Activated naive CD8-positive, alpha-beta T cell (primary cell): ENCODE measurements around the gene SASH1.

ENCODE experiments used
- H3K27ac Mint-ChIP-seq: one replicate; pipeline ENCODE4 v1.8.0; 2021; ENCODE audit warnings: mixed read lengths
- H3K27me3 Mint-ChIP-seq: one replicate; pipeline ENCODE4 v1.8.0; 2021; ENCODE audit warnings: mixed read lengths
- H3K36me3 Mint-ChIP-seq: one replicate; pipeline ENCODE4 v1.8.0; 2021; ENCODE audit warnings: mixed read lengths
- H3K4me1 Mint-ChIP-seq: one replicate; pipeline ENCODE4 v1.8.0; 2021; ENCODE audit warnings: low read depth, mixed read lengths
- H3K4me3 Mint-ChIP-seq: one replicate; pipeline ENCODE4 v1.8.0; 2021; ENCODE audit warnings: mild to moderate bottlenecking, mixed read lengths
- H3K9me3 Mint-ChIP-seq: one replicate; pipeline ENCODE4 v1.8.0; 2021; ENCODE audit warnings: low read depth, mixed read lengths

Gene SASH1

DNA sequence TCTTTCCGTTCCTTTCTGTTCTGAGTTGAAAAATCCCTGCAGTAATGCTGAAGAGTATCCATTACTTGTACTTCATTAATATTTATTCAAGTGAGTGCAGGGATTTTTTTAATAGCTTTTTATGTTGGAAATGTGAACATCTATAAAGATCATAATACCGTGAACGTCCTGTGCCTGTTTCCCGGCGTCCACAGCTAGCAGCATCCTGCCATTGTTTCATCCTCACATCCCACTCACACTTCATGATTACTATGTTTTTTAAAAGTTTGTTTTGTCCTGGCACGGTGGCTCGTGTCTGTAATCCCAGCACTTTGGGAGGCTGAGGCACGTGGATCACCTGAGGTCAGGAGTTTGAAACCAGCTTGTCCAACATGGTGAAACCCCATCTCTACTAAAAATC is 54.3 kb downstream of the SASH1 start:
- Mint-ChIP-seq H3K4me3 (no peak overlapping the region), H3K27ac (no peak overlapping the region), H3K9me3 (no peaks in the 10 kb centered on the region), H3K4me1 (no peaks in the 10 kb centered on the region), H3K36me3 (no peaks in the 10 kb centered on the region), H3K27me3 (peaks cover 4% of the 10 kb centered on the region)

DNA sequence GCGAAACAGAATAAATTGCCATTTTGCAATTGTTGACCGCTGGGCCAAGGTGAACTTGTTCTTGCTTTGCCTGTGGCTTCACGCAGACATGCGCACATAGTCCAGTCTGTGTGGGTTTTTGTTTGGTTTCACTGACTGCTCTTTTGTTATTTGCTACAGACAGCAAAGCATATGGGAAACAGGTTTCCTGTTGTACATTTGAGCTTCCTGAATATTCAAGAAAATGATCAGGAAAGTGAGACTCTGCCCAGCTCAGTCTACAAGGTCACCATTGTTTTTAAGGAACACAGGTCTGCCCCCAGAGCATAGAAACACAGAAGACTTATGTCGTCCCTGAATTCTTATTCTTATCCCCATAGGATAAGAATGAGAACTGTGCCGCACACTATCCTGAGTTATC is 55.6 kb downstream of the SASH1 start:
- Mint-ChIP-seq H3K27me3 (peaks cover 4% of the 10 kb centered on the region), H3K9me3 (no peaks in the 10 kb centered on the region), H3K4me1 (no peaks in the 10 kb centered on the region), H3K4me3 (no peak overlapping the region), H3K27ac (no peak overlapping the region), H3K36me3 (no peaks in the 10 kb centered on the region)

DNA sequence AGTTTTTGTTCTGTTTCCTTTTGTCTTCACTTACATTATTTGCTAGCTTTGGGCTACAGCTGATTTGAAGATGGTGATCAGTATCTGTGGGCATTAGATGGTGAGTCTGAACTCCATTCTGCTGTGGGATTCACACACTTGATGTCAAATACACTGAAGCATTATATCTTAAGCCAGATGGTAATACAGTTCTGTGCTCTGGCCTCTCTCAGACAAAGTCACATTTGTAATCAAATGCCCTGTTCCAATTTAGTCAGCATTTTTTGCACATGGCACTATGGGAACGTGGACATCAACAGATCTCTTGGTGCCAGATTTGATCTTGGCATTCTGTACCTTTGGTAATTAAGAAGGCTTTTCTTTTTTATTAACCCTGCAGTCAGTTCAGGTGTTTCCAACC is 56.0 kb downstream of the SASH1 start:
- Mint-ChIP-seq H3K27me3 (peaks cover 4% of the 10 kb centered on the region), H3K4me1 (no peaks in the 10 kb centered on the region), H3K4me3 (no peak overlapping the region), H3K36me3 (no peaks in the 10 kb centered on the region), H3K9me3 (no peaks in the 10 kb centered on the region), H3K27ac (no peak overlapping the region)

DNA sequence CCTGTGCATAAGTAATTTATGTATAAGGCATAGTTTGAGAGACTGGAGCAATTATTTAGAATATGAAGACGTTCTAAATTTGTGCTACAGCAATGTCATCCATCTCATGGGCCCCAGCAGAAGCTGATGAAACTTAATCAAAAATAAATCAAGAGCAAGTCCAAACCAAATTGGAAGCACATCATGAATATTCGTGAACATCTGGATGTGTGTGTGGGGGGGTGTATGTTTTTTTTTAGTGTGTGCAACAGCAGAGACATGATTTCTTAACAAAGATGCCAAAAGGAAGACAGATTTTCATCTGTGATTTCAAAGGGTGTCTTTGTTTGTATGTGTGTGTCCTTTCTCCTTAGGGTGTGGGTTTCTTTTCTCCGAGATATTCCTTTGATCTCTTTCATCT is 58.9 kb downstream of the SASH1 start:
- peaks cover 10% of the 10 kb centered on the region for H3K27me3 Mint-ChIP-seq
- H3K27ac Mint-ChIP-seq = no peak overlapping the region
- H3K4me3 Mint-ChIP-seq = no peak overlapping the region
- no peaks in the 10 kb centered on the region for H3K9me3 Mint-ChIP-seq
- H3K4me1 Mint-ChIP-seq = no peaks in the 10 kb centered on the region
- H3K36me3 Mint-ChIP-seq = no peaks in the 10 kb centered on the region

DNA sequence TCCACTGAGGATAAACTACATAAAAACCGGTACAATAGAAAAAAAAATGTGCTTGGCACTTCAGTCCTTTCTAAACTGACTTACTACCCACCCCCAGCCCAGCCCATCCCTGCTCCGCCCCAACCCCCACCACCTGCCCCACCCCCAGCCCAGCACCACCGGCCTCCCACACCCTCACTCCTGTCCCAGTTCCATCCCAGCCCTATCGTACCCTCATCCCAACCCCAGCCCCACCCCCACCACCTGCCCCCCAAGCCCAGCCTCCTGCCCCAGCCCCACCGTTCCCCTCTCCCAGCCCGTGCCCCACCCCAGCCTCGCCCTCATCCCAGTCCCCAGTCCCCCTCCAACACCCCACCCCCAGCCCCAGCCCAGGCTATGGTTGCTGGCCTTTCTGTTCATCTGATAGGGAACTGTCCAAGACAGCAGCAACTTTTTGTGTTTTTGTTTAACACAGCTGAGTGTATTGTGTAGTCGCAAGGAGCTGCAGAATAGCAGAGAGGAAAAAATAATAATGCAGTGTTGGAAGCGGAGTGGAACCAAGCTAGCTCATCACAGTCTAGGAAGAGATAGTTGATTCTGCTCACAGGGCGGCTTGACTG is 61.9 kb downstream of the SASH1 start:
- Mint-ChIP-seq H3K27ac (no peak overlapping the region), H3K4me3 (no peak overlapping the region), H3K36me3 (no peaks in the 10 kb centered on the region), H3K4me1 (no peaks in the 10 kb centered on the region), H3K9me3 (no peaks in the 10 kb centered on the region), H3K27me3 (peaks cover 12% of the 10 kb centered on the region)

DNA sequence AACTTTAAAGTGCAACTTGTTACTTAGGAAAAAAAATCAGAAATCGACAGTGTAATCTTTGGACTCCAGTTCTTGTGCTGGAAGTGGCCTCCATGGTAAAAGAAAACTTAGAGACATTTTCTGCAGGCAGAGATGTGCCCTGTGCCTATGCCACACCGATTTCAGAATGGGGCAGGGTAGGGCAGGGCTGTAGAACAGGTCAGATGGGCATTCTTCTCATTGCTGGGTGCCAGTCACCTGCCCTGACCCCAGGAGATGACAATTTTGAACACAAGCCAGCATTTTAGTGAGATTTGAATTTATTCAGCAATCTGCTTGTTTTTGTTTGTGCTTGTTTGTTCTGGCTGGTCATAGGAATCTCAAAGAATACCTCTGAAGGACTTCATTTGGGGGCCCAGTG is 63.3 kb downstream of the SASH1 start:
- Mint-ChIP-seq H3K4me1 (no peaks in the 10 kb centered on the region), H3K27ac (no peak overlapping the region), H3K27me3 (peaks cover 12% of the 10 kb centered on the region), H3K9me3 (no peaks in the 10 kb centered on the region), H3K36me3 (no peaks in the 10 kb centered on the region), H3K4me3 (no peak overlapping the region)

DNA sequence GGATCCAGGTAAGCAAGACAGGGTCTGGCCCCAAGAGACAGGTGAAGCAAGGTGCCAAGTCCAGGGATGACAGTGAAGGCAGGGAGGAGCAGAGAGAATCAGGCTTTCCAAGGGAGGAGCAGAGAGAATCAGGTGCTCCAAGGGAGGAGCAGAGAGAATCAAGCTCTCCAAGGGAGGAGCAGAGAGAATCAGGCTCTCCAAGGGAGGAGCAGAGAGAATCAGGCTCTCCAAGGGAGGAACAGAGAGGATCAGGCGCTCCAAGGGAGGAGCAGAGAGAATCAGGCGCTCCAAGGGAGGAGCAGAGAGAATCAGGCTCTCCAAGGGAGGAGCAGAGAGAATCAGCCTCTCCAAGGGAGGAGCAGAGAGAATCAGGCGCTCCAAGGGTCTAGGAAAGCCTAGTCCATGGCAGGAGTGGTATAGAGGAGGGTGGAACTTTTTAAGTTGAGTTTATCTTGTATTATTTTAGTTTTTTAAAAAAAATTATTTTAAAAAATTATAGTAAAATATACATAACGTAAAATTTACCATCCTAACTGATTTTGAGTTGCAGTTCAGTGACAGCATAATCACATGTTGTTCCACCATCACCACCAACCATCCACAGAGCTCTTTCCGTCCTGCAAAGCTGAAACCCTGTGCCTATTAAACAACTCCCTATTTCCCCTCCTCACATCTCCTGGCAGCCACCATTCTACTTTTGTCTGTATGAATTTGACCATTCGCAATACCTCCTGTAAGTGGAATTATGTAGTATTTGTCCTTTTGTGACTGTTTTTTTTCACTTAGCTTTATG is 64.1 kb downstream of the SASH1 start:
- no peaks in the 10 kb centered on the region for H3K9me3 Mint-ChIP-seq
- no peaks in the 10 kb centered on the region for H3K4me1 Mint-ChIP-seq
- no peaks in the 10 kb centered on the region for H3K36me3 Mint-ChIP-seq
- H3K27ac Mint-ChIP-seq = no peak overlapping the region
- H3K27me3 Mint-ChIP-seq = peaks cover 11% of the 10 kb centered on the region
- no peak overlapping the region for H3K4me3 Mint-ChIP-seq

DNA sequence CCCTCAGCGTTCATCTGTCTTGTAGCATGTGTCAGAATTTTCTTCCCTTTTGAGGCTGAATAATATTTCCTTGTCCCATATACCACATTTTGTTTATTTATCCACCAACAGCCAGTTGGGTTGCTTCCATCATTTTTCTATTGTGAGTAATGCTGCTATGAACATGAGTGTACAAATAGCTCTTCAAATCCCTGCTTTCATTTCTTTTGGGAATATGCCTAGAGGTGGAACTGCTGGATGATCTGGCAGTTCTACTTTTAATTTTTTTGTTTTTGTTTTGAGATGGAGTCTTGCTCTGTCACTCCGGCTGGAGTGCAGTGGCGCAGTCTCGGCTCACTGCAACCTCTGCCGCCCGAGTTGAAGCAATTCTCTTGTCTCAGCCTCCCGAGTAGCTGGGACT is 64.7 kb downstream of the SASH1 start:
- Mint-ChIP-seq H3K27ac (no peak overlapping the region), H3K4me3 (no peak overlapping the region), H3K36me3 (no peaks in the 10 kb centered on the region), H3K27me3 (peaks cover 11% of the 10 kb centered on the region), H3K4me1 (no peaks in the 10 kb centered on the region), H3K9me3 (no peaks in the 10 kb centered on the region)

DNA sequence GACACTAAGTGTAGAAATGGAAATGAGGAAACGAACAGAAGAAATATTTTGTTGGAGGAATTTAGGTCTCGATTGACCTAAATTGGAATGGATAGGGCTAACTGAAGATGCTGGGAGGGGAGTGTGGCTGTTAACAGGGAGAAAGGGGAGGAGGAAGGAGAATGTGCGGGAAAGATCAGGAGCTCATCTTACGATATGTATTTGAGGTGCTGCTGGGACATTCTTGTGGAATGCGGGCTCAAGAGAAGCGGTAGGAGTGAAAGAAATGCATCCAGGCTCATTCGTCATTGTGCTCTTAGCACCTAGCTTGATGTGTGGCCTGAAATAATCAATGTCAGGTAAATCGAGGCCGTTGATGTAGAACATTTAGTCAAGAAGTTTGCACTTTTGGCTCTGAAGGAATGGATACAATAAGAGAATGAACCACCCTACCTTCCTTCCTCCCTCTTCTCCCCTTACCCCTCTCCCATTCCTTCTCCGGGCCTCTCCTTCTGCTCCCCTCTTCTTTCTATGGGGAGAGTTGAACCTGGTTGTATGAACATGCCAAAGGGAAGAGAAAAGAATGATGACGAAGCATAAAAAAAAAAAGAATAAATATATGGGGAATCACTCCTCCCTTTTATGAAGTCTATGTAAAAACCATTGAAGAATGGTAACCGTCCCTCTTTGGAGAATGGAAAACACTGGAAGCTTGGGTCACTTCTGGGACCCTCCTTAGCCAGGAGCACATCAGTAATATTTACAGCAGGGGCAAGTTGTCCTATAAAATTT is 70.9 kb downstream of the SASH1 start:
- Mint-ChIP-seq H3K9me3 (no peaks in the 10 kb centered on the region), H3K4me3 (no peak overlapping the region)

DNA sequence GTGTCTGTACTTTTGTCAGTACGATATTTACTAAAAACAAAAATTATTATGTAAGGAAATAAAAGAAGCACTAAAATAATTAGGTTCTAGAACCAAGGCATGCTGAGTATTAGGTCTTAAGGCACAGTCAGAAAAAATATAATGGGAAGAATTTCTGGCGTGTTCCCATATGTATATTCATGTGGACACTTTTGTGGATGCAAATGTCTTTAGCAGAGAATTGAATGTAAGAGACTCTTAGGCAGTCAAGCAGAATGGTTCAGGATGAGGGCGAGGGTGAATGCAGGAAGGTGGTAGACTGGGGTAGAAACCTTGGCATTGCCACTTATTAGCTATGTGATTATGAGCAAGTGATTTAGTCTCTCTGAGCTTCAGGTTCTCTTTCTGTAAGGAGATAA is 71.5 kb downstream of the SASH1 start:
- Mint-ChIP-seq H3K4me3 (no peak overlapping the region), H3K27ac (no peak overlapping the region), H3K4me1 (no peaks in the 10 kb centered on the region), H3K9me3 (no peaks in the 10 kb centered on the region), H3K27me3 (peaks cover 7% of the 10 kb centered on the region), H3K36me3 (no peaks in the 10 kb centered on the region)

More for the DNA sequence above, 70.9 kb downstream of the SASH1 start:
- H3K27ac Mint-ChIP-seq = no peak overlapping the region
- H3K27me3 Mint-ChIP-seq = peaks cover 7% of the 10 kb centered on the region
- no peaks in the 10 kb centered on the region for H3K4me1 Mint-ChIP-seq
- H3K36me3 Mint-ChIP-seq = no peaks in the 10 kb centered on the region

DNA sequence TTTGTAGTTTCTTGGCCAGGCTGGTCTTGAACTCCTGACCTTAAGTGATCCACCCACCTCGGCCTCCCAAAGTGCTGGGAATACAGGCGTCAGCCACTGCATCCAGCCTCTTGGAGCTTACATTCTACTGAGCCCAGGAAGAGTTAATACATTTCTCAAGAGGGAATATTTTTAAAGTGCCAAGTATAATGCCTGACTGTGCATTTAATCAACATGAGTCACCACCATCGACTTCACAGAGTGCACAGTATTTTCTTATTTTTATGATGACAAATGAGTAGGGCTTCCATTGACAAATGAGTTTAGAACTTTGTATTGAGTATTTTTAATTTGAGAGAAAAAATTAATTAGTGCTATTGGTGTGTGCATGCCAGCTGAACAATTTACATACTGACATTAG is 72.2 kb downstream of the SASH1 start:
- H3K9me3 Mint-ChIP-seq = no peaks in the 10 kb centered on the region
- H3K27me3 Mint-ChIP-seq = peaks cover 7% of the 10 kb centered on the region

DNA sequence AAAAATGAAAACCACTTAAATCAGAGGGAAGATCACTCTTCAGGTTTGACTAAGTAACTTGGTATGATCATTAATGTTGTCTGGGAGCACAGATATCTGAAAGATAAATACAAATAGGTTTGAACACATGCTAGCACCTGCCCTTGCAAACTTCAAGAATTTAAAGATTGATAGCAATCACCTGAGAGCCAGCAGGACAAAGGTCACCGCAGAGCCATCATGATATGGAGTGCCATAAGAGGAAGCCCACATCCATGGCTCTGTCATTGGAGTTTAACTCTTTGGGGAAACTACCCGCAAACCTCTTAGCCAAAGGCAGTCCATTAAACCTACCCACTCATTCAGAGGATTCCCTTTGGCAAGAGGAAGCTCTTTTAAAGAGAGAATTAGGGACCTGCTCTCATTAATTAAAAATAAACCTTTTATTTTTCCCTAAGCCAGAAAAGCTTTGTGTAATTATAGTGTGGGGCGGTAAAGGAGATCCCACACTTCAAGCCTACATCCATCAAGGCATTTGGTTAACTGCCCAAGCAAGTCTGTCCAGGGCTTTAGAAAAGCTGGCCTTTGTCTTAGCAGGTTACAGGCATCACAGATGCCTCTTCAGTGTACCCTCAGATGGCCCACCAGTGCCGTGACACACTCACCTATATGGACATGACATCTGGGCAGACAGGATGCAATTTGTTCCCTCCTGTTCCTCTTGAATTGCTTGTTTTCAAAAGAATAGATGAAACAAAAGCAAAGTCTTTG is 73.0 kb downstream of the SASH1 start:
- peaks cover 7% of the 10 kb centered on the region for H3K27me3 Mint-ChIP-seq
- no peaks in the 10 kb centered on the region for H3K9me3 Mint-ChIP-seq
- H3K27ac Mint-ChIP-seq = no peak overlapping the region

More for the DNA sequence above, 72.2 kb downstream of the SASH1 start:
- H3K27ac Mint-ChIP-seq = no peak overlapping the region
- no peaks in the 10 kb centered on the region for H3K4me1 Mint-ChIP-seq
- no peaks in the 10 kb centered on the region for H3K36me3 Mint-ChIP-seq
- no peak overlapping the region for H3K4me3 Mint-ChIP-seq

DNA sequence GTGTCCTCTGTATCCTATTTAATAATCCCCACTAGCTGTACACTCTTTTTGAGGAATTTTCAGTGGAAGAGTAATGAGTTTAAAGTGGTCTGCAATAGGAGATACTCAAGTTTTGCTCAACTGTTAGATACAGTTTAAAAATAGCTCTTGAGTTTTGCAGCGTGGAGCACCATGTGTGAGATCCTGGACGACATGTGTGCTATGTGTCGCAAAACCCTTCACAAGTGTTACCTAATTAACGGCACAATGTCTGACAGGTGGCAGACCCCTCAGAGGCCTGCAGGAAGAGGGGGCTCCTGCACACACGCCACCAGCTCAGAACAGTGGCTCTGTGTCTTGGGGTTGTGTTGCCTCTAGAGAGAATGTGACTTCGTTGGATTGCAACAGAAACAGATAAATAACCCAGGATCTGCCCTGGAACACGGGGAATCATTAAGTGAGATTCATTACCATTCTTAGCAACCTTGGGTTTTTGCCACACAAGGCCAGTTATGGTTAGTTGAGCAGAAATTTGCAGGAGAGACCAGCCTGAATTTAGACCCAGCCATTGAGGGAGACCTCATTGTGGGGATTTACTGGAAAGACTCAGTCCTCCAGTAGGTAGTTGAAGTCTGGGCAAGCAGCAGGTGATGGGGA is 73.8 kb downstream of the SASH1 start:
- H3K27ac Mint-ChIP-seq = no peak overlapping the region
- H3K9me3 Mint-ChIP-seq = no peaks in the 10 kb centered on the region
- H3K36me3 Mint-ChIP-seq = no peaks in the 10 kb centered on the region
- no peaks in the 10 kb centered on the region for H3K4me1 Mint-ChIP-seq
- H3K27me3 Mint-ChIP-seq = peaks cover 7% of the 10 kb centered on the region
- no peak overlapping the region for H3K4me3 Mint-ChIP-seq

More for the DNA sequence above, 73.0 kb downstream of the SASH1 start:
- H3K4me3 Mint-ChIP-seq = no peak overlapping the region
- no peaks in the 10 kb centered on the region for H3K36me3 Mint-ChIP-seq
- no peaks in the 10 kb centered on the region for H3K4me1 Mint-ChIP-seq

DNA sequence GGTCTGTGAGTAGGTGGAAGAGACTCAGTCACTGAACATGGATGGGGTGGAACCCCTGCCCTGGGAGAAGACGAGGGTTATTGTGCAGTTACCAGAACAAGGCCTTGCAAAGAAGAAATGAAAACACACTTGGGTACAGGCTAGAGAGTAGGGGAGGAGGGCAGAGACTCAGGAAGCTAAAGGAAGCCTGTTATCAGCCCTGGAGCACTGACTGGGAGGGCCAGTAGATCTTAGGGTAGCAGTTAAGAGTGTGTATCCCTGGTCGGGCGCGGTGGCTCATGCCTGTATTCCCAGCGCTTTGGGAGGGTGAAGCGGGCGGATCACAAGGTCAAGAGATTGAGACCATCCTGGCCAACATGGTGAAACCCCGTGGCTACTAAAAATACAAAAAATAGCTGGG is 74.4 kb downstream of the SASH1 start:
- no peaks in the 10 kb centered on the region for H3K9me3 Mint-ChIP-seq
- H3K36me3 Mint-ChIP-seq = no peaks in the 10 kb centered on the region
- no peaks in the 10 kb centered on the region for H3K4me1 Mint-ChIP-seq
- H3K27ac Mint-ChIP-seq = no peak overlapping the region
- peaks cover 7% of the 10 kb centered on the region for H3K27me3 Mint-ChIP-seq
- H3K4me3 Mint-ChIP-seq = no peak overlapping the region
